Measurements from ENCODE around the gene NRXN3.
"Not testable (repeated sequence)": the region's sequence is repeated elsewhere in the genome, so short reads cannot be mapped to it uniquely, and the experiment has no call there.

The NRXN3 gene

GRCh38 chr14:79016828-79017505 lies 846.8 kb downstream of the NRXN3 start:
- Histone ChIP-seq H3K9me3 (ENCODE audit: insufficient read depth, low read depth, low read length) (no peaks in the 10 kb centered on the region), H3K36me3 (ENCODE audit: insufficient read depth, low read depth, low read length) (no peaks in the 10 kb centered on the region), H3K9ac (ENCODE audit: low read depth, low read length) (no peak overlapping the region), H3K27ac (ENCODE audit: low read length) (no peak overlapping the region), H3K4me1 (ENCODE audit: insufficient read depth, low read length) (no peaks in the 10 kb centered on the region), H3K27me3 (ENCODE audit: insufficient read depth, low read length) (no peaks in the 10 kb centered on the region), H3K4me3 (ENCODE audit: low read length) (no peak overlapping the region)

GRCh38 chr14:79017561-79017960 lies 847.4 kb downstream of the NRXN3 start:
- H3K4me3 ChIP-seq (ENCODE audit: low read length), result no peak overlapping the region
- H3K27me3 ChIP-seq (ENCODE audit: insufficient read depth, low read length), result no peaks in the 10 kb centered on the region
- no peak overlapping the region for H3K27ac ChIP-seq (ENCODE audit: low read length)
- no peak overlapping the region for H3K9ac ChIP-seq (ENCODE audit: low read depth, low read length)
- no peaks in the 10 kb centered on the region for H3K9me3 ChIP-seq (ENCODE audit: insufficient read depth, low read depth, low read length)
- H3K4me1 ChIP-seq (ENCODE audit: insufficient read depth, low read length), result no peaks in the 10 kb centered on the region
- no peaks in the 10 kb centered on the region for H3K36me3 ChIP-seq (ENCODE audit: insufficient read depth, low read depth, low read length)

GRCh38 chr14:79018836-79019235 lies 848.7 kb downstream of the NRXN3 start:
- Histone ChIP-seq H3K4me3 (ENCODE audit: low read length) (no peak overlapping the region), H3K9me3 (ENCODE audit: insufficient read depth, low read depth, low read length) (no peaks in the 10 kb centered on the region), H3K36me3 (ENCODE audit: insufficient read depth, low read depth, low read length) (no peaks in the 10 kb centered on the region), H3K9ac (ENCODE audit: low read depth, low read length) (no peak overlapping the region), H3K4me1 (ENCODE audit: insufficient read depth, low read length) (no peaks in the 10 kb centered on the region), H3K27me3 (ENCODE audit: insufficient read depth, low read length) (no peaks in the 10 kb centered on the region), H3K27ac (ENCODE audit: low read length) (no peak overlapping the region)

- not testable (repeated sequence) for H3K36me3 ChIP-seq (ENCODE audit: insufficient read depth, low read depth, low read length); H3K4me1 ChIP-seq (ENCODE audit: insufficient read depth, low read length); H3K4me3 ChIP-seq (ENCODE audit: low read length); H3K27me3 ChIP-seq (ENCODE audit: insufficient read depth, low read length); H3K9ac ChIP-seq (ENCODE audit: low read depth, low read length); H3K9me3 ChIP-seq (ENCODE audit: insufficient read depth, low read depth, low read length); H3K27ac ChIP-seq (ENCODE audit: low read length)
Observed at GRCh38 chr14:79019898-79020297, 849.7 kb downstream of the NRXN3 start.

GRCh38 chr14:79021766-79022165 lies 851.6 kb downstream of the NRXN3 start:
- no peaks in the 10 kb centered on the region; the same call in 1 of the 2 replicates for H3K9me3 ChIP-seq (ENCODE audit: insufficient read depth, low read depth, low read length)
- H3K27ac ChIP-seq (ENCODE audit: low read length), result no peak overlapping the region
- H3K27me3 ChIP-seq (ENCODE audit: insufficient read depth, low read length), result no peaks in the 10 kb centered on the region
- H3K4me1 ChIP-seq (ENCODE audit: insufficient read depth, low read length), result no peaks in the 10 kb centered on the region
- H3K9ac ChIP-seq (ENCODE audit: low read depth, low read length), result no peak overlapping the region
- H3K4me3 ChIP-seq (ENCODE audit: low read length), result no peak overlapping the region
- no peaks in the 10 kb centered on the region for H3K36me3 ChIP-seq (ENCODE audit: insufficient read depth, low read depth, low read length)

- no peaks in the 10 kb centered on the region for H3K4me1 ChIP-seq (ENCODE audit: insufficient read depth, low read length)
- H3K9me3 ChIP-seq (ENCODE audit: insufficient read depth, low read depth, low read length), result no peaks in the 10 kb centered on the region; the same call in 1 of the 2 replicates
- H3K9ac ChIP-seq (ENCODE audit: low read depth, low read length), result no peak overlapping the region
- no peak overlapping the region for H3K4me3 ChIP-seq (ENCODE audit: low read length)
- H3K36me3 ChIP-seq (ENCODE audit: insufficient read depth, low read depth, low read length), result no peaks in the 10 kb centered on the region
- H3K27ac ChIP-seq (ENCODE audit: low read length), result no peak overlapping the region
- H3K27me3 ChIP-seq (ENCODE audit: insufficient read depth, low read length), result no peaks in the 10 kb centered on the region
Observed at GRCh38 chr14:79027138-79027537, 857.0 kb downstream of the NRXN3 start.

- Histone ChIP-seq H3K4me3 (ENCODE audit: low read length) (no peak overlapping the region), H3K9me3 (ENCODE audit: insufficient read depth, low read depth, low read length) (no peaks in the 10 kb centered on the region; the same call in 1 of the 2 replicates), H3K27me3 (ENCODE audit: insufficient read depth, low read length) (no peaks in the 10 kb centered on the region), H3K4me1 (ENCODE audit: insufficient read depth, low read length) (no peaks in the 10 kb centered on the region), H3K36me3 (ENCODE audit: insufficient read depth, low read depth, low read length) (no peaks in the 10 kb centered on the region), H3K27ac (ENCODE audit: low read length) (no peak overlapping the region), H3K9ac (ENCODE audit: low read depth, low read length) (no peak overlapping the region)
Observed at GRCh38 chr14:79028281-79028680, 858.1 kb downstream of the NRXN3 start.

GRCh38 chr14:79036441-79036840 lies 866.3 kb downstream of the NRXN3 start:
- no peak overlapping the region for H3K9ac ChIP-seq (ENCODE audit: low read depth, low read length)
- H3K27ac ChIP-seq (ENCODE audit: low read length), result no peak overlapping the region
- H3K9me3 ChIP-seq (ENCODE audit: insufficient read depth, low read depth, low read length), result no peaks in the 10 kb centered on the region
- 0 out of 2 replicates have a peak, but pooled peaks cover 3% of the 10 kb centered on the region for H3K4me1 ChIP-seq (ENCODE audit: insufficient read depth, low read length)
- H3K4me3 ChIP-seq (ENCODE audit: low read length), result no peak overlapping the region
- no peaks in the 10 kb centered on the region for H3K36me3 ChIP-seq (ENCODE audit: insufficient read depth, low read depth, low read length)
- no peaks in the 10 kb centered on the region for H3K27me3 ChIP-seq (ENCODE audit: insufficient read depth, low read length)

GRCh38 chr14:79037106-79037505 lies 866.9 kb downstream of the NRXN3 start:
- 0 out of 2 replicates have a peak, but pooled peaks cover 3% of the 10 kb centered on the region for H3K4me1 ChIP-seq (ENCODE audit: insufficient read depth, low read length)
- H3K9ac ChIP-seq (ENCODE audit: low read depth, low read length), result no peak overlapping the region
- no peaks in the 10 kb centered on the region for H3K36me3 ChIP-seq (ENCODE audit: insufficient read depth, low read depth, low read length)
- no peak overlapping the region for H3K27ac ChIP-seq (ENCODE audit: low read length)
- H3K4me3 ChIP-seq (ENCODE audit: low read length), result no peak overlapping the region
- H3K27me3 ChIP-seq (ENCODE audit: insufficient read depth, low read length), result no peaks in the 10 kb centered on the region
- H3K9me3 ChIP-seq (ENCODE audit: insufficient read depth, low read depth, low read length), result no peaks in the 10 kb centered on the region

- no peak overlapping the region for H3K9ac ChIP-seq (ENCODE audit: low read depth, low read length)
- no peaks in the 10 kb centered on the region for H3K36me3 ChIP-seq (ENCODE audit: insufficient read depth, low read depth, low read length)
- H3K27me3 ChIP-seq (ENCODE audit: insufficient read depth, low read length), result no peaks in the 10 kb centered on the region
- no peaks in the 10 kb centered on the region for H3K9me3 ChIP-seq (ENCODE audit: insufficient read depth, low read depth, low read length)
- no peak overlapping the region for H3K4me3 ChIP-seq (ENCODE audit: low read length)
- H3K4me1 ChIP-seq (ENCODE audit: insufficient read depth, low read length), result 0 out of 2 replicates have a peak, but pooled peaks cover 3% of the 10 kb centered on the region
- no peak overlapping the region for H3K27ac ChIP-seq (ENCODE audit: low read length)
Observed at GRCh38 chr14:79037593-79037992, 867.4 kb downstream of the NRXN3 start.

GRCh38 chr14:79040790-79041189 lies 870.6 kb downstream of the NRXN3 start:
- Histone ChIP-seq H3K9me3 (ENCODE audit: insufficient read depth, low read depth, low read length) (no peaks in the 10 kb centered on the region), H3K27me3 (ENCODE audit: insufficient read depth, low read length) (no peaks in the 10 kb centered on the region), H3K9ac (ENCODE audit: low read depth, low read length) (no peak overlapping the region), H3K4me1 (ENCODE audit: insufficient read depth, low read length) (0 out of 2 replicates have a peak, but pooled peaks cover 3% of the 10 kb centered on the region), H3K4me3 (ENCODE audit: low read length) (no peak overlapping the region), H3K27ac (ENCODE audit: low read length) (no peak overlapping the region), H3K36me3 (ENCODE audit: insufficient read depth, low read depth, low read length) (no peaks in the 10 kb centered on the region)

- Histone ChIP-seq H3K4me3 (ENCODE audit: low read length) (no peak overlapping the region), H3K9me3 (ENCODE audit: insufficient read depth, low read depth, low read length) (no peaks in the 10 kb centered on the region), H3K27ac (ENCODE audit: low read length) (no peak overlapping the region), H3K9ac (ENCODE audit: low read depth, low read length) (no peak overlapping the region), H3K27me3 (ENCODE audit: insufficient read depth, low read length) (no peaks in the 10 kb centered on the region), H3K4me1 (ENCODE audit: insufficient read depth, low read length) (0 out of 2 replicates have a peak, but pooled peaks cover 6% of the 10 kb centered on the region), H3K36me3 (ENCODE audit: insufficient read depth, low read depth, low read length) (no peaks in the 10 kb centered on the region)
Observed at GRCh38 chr14:79043194-79043889, 873.2 kb downstream of the NRXN3 start.
